GM21528 (cell line): Measurements from ENCODE around the gene CCDC102B.
A peak's percentile ranks its signal among the peaks of the same experiment; 100 is the strongest.

ENCODE experiments used
- ATAC-seq: cut with Tn5 transposase; IDR thresholded peaks from one replicate; pipeline ENCODE4 v1.9.1; 2021; ENCODE audit warnings: mild to moderate bottlenecking, moderate library complexity; ENCODE audit not compliant: unreplicated experiment, low FRiP score

CCDC102B gene

GRCh38 chr18:69064063-69064462 lies 266.2 kb downstream of the CCDC102B start:
- ATAC-seq = no peak

GRCh38 chr18:69067048-69067447 lies 269.2 kb downstream of the CCDC102B start:
- ATAC-seq = no peak

GRCh38 chr18:69071680-69072079 lies 273.8 kb downstream of the CCDC102B start:
- ATAC-seq = no peak

DNA sequence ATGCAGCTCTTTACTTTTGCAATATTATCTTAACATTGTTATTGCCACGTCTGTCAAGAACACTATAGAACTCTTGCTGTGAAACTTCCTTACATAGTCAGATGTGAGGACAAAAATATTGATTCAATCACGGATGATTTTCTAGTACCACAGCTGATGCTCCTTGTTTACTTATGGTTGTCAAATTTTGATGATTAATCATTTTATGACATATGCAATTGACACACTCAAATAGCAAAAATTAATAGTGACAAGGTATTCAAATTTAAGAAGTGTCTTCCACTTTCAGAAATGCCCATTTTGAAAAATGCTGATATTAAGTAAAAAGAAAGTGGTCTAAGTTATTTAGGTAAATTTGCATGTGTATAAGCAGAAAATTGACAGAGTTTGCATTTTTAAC lies 284.0 kb downstream of the CCDC102B start:
- no peak for ATAC-seq

DNA sequence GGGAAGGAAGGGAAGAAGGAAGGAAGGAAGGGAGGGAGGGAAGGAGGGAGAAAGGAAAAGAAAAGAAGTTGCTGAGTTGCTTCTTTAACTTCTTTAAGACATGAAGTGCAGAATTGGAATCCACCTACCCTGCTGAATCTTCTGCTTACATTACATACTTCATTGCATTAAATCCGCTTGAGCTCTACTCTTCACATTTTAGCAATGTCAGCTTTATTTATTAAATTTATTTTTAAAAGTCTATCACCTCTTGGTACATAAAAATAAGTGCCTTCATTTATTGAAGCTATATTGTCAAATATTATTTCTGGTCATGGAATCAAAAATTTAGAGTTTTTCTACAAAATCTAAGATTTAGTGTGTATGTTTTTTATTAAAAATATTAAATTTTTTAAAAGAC lies 284.6 kb downstream of the CCDC102B start:
- ATAC-seq = no peak

GRCh38 chr18:69085951-69086350 lies 288.1 kb downstream of the CCDC102B start:
- no peak for ATAC-seq

DNA sequence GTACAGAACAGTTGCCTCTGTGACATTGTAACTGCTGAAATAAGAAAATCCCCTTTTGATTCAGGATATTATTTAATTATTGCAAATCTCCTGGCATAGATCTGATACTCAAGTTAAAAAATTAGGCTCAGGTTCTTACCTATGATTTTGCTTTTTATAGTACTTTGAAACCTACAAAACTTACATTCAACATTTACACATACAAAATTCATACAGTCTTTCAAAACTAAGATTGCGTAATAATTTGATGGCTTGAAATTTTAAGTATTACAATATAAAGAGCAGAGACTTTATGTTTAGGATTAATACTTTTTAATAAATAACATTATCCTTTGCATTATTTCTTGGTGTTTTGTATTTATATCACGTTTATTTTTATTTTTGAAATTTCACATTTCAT lies 291.1 kb downstream of the CCDC102B start:
- no peak for ATAC-seq

GRCh38 chr18:69097349-69097748 lies 299.5 kb downstream of the CCDC102B start:
- peak; percentile 70 for ATAC-seq

GRCh38 chr18:69102959-69103358 lies 305.1 kb downstream of the CCDC102B start:
- ATAC-seq = no peak
